ENCODE measurements around the gene LRRC59.

DNA sequence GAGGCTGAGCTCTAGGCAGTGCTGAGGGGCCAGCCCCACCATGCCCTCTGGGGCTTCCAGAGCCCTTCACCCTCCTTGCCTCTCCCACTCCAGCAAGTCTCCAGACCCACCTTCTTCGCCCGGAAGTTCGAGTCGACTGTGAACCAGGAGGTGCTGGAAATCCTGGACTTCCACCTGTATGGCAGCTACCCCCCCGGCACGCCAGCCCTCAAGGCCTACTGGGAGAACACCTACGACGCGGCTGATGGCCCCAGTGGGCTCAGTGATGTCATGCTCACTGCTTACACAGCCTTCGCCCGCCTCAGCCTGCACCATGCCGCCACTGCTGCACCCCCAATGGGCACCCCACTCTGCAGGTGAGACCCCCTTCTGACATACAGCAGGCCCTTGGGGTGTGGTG lies 40.9 kb downstream of the LRRC59 start:
- TF ChIP-seq FOXP2 (optimal IDR thresholded peaks at IDR 0.05; ENCODE audit: control extremely low read depth, extremely low read length, insufficient read depth): no peak
- TF ChIP-seq POLR2AphosphoS5 (IDR thresholded peaks at IDR 0.05; ENCODE audit: borderline replicate concordance, low read depth, low read length): no peak
